Rectal smooth muscle tissue (tissue), 1 donor: ENCODE measurements around the gene PPIF.

Experiments used
- H3K27ac ChIP-seq: one replicate; pipeline ENCODE4 v1.7.0; 2013; ENCODE audit warnings: low read depth, low read length, inconsistent platforms
- H3K27me3 ChIP-seq: one replicate; pipeline ENCODE4 v1.7.0; 2013; ENCODE audit warnings: low read length; ENCODE audit not compliant: control insufficient read depth, insufficient read depth
- H3K36me3 ChIP-seq: one replicate; pipeline ENCODE4 v1.7.0; 2013; ENCODE audit warnings: low read length; ENCODE audit not compliant: control insufficient read depth, insufficient read depth
- H3K4me1 ChIP-seq: one replicate; pipeline ENCODE4 v1.7.0; 2013; ENCODE audit warnings: low read length; ENCODE audit not compliant: control insufficient read depth, insufficient read depth
- H3K4me3 ChIP-seq: one replicate; pipeline ENCODE4 v1.7.0; 2013; ENCODE audit warnings: low read length
- H3K9ac ChIP-seq: one replicate; pipeline ENCODE4 v1.7.0; 2013; ENCODE audit warnings: low read length

The PPIF gene

GRCh38 chr10:79377557-79378382 lies 30.5 kb downstream of the PPIF start:
- H3K36me3 ChIP-seq = no peaks in the 10 kb centered on the region
- no peak overlapping the region for H3K27ac ChIP-seq
- H3K9ac ChIP-seq = no peak overlapping the region
- H3K27me3 ChIP-seq = no peaks in the 10 kb centered on the region
- H3K4me1 ChIP-seq = peaks cover 45% of the 10 kb centered on the region
- no peak overlapping the region for H3K4me3 ChIP-seq

- no peaks in the 10 kb centered on the region for H3K27me3 ChIP-seq
- peaks cover 51% of the 10 kb centered on the region for H3K4me1 ChIP-seq
- H3K27ac ChIP-seq = no peak overlapping the region
- no peak overlapping the region for H3K9ac ChIP-seq
- no peak overlapping the region for H3K4me3 ChIP-seq
- no peaks in the 10 kb centered on the region for H3K36me3 ChIP-seq
These were observed 31.0 kb downstream of the PPIF start for GRCh38 chr10:79378383-79378646.

GRCh38 chr10:79378647-79379511 lies 31.6 kb downstream of the PPIF start:
- Histone ChIP-seq H3K27ac (peak overlapping the region; percentile 92), H3K27me3 (no peaks in the 10 kb centered on the region), H3K4me1 (peaks cover 51% of the 10 kb centered on the region), H3K9ac (no peak overlapping the region), H3K36me3 (no peaks in the 10 kb centered on the region), H3K4me3 (no peak overlapping the region)

GRCh38 chr10:79379512-79380124 lies 32.3 kb downstream of the PPIF start:
- Histone ChIP-seq H3K9ac (no peak overlapping the region), H3K27me3 (no peaks in the 10 kb centered on the region), H3K4me1 (peaks cover 51% of the 10 kb centered on the region), H3K4me3 (no peak overlapping the region), H3K27ac (peak overlapping the region; percentile 92), H3K36me3 (no peaks in the 10 kb centered on the region)

- no peaks in the 10 kb centered on the region for H3K36me3 ChIP-seq
- peak overlapping the region; percentile 92 for H3K27ac ChIP-seq
- H3K27me3 ChIP-seq = no peaks in the 10 kb centered on the region
- H3K9ac ChIP-seq = no peak overlapping the region
- peaks cover 45% of the 10 kb centered on the region for H3K4me1 ChIP-seq
- no peak overlapping the region for H3K4me3 ChIP-seq
These were observed 33.1 kb downstream of the PPIF start for GRCh38 chr10:79380125-79380945.

- Histone ChIP-seq H3K4me1 (peaks cover 41% of the 10 kb centered on the region), H3K4me3 (no peak overlapping the region), H3K9ac (no peak overlapping the region), H3K36me3 (peaks cover under 1% of the 10 kb centered on the region), H3K27me3 (no peaks in the 10 kb centered on the region), H3K27ac (peak overlapping the region; percentile 92)
These were observed 33.9 kb downstream of the PPIF start for GRCh38 chr10:79380946-79381721.

GRCh38 chr10:79381804-79382221 lies 34.5 kb downstream of the PPIF start:
- Histone ChIP-seq H3K27me3 (no peaks in the 10 kb centered on the region), H3K9ac (no peak overlapping the region), H3K27ac (peak overlapping the region; percentile 92), H3K36me3 (peaks cover 5% of the 10 kb centered on the region), H3K4me3 (no peak overlapping the region), H3K4me1 (peaks cover 45% of the 10 kb centered on the region)

GRCh38 chr10:79382491-79382941 lies 35.2 kb downstream of the PPIF start:
- peaks cover 52% of the 10 kb centered on the region for H3K4me1 ChIP-seq
- H3K27ac ChIP-seq = peak overlapping the region; percentile 92
- no peak overlapping the region for H3K9ac ChIP-seq
- no peak overlapping the region for H3K4me3 ChIP-seq
- H3K27me3 ChIP-seq = no peaks in the 10 kb centered on the region
- H3K36me3 ChIP-seq = peaks cover 5% of the 10 kb centered on the region

GRCh38 chr10:79383974-79384606 lies 36.8 kb downstream of the PPIF start:
- Histone ChIP-seq H3K4me3 (no peak overlapping the region), H3K36me3 (peaks cover 5% of the 10 kb centered on the region), H3K4me1 (peaks cover 53% of the 10 kb centered on the region), H3K27me3 (no peaks in the 10 kb centered on the region), H3K9ac (no peak overlapping the region), H3K27ac (no peak overlapping the region)

GRCh38 chr10:79384773-79385391 lies 37.6 kb downstream of the PPIF start:
- Histone ChIP-seq H3K27me3 (no peaks in the 10 kb centered on the region), H3K9ac (no peak overlapping the region), H3K27ac (no peak overlapping the region), H3K4me3 (no peak overlapping the region), H3K36me3 (peaks cover 5% of the 10 kb centered on the region), H3K4me1 (peaks cover 45% of the 10 kb centered on the region)

GRCh38 chr10:79385392-79385795 lies 38.1 kb downstream of the PPIF start:
- Histone ChIP-seq H3K36me3 (peaks cover 5% of the 10 kb centered on the region), H3K4me3 (no peak overlapping the region), H3K27me3 (no peaks in the 10 kb centered on the region), H3K4me1 (peaks cover 43% of the 10 kb centered on the region), H3K9ac (no peak overlapping the region), H3K27ac (peak overlapping the region; percentile 39)
